Activated CD8-positive, alpha-beta memory T cell treated with anti-CD3 and anti-CD28 coated beads, Interleukin-2, amount 50 U/mL, for 48 hours (primary cell): Measurements from ENCODE around the gene GSTO2.

Experiments
- DNase-seq: peaks from one replicate; pipeline ENCODE4 v3.0.0-alpha.2; 2020

GSTO2 gene

GRCh38 chr10:104327745-104328645 lies 59.0 kb downstream of the GSTO2 start:
- no peak for DNase-seq

GRCh38 chr10:104328646-104328895 lies 59.6 kb downstream of the GSTO2 start:
- DNase-seq: no peak

- DNase-seq: peak; percentile 83
These were observed 60.1 kb downstream of the GSTO2 start for GRCh38 chr10:104328896-104329710.

DNA sequence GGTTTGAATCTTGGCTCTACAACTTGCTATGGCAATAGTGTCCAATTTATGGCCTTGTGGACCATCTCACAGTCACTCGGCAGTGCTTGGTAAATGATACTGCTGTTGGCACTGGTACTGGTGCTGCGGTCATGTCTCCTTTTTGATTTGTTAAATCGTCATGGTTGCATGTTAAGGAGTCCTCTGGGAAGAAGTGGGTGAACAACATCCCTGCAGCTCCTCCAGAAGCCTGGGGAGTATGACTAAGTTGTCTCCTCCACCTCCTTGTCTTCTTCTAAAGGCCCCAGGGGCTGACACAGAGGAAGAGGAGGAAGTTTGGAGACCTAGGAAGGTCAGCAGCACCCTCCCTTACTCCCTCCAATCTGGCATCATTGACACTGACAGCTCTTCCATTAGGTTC lies 60.8 kb downstream of the GSTO2 start:
- no peak for DNase-seq

- no peak for DNase-seq
These were observed 61.5 kb downstream of the GSTO2 start for GRCh38 chr10:104330168-104331110.

GRCh38 chr10:104331208-104331838 lies 62.3 kb downstream of the GSTO2 start:
- DNase-seq: peak; percentile 34

DNA sequence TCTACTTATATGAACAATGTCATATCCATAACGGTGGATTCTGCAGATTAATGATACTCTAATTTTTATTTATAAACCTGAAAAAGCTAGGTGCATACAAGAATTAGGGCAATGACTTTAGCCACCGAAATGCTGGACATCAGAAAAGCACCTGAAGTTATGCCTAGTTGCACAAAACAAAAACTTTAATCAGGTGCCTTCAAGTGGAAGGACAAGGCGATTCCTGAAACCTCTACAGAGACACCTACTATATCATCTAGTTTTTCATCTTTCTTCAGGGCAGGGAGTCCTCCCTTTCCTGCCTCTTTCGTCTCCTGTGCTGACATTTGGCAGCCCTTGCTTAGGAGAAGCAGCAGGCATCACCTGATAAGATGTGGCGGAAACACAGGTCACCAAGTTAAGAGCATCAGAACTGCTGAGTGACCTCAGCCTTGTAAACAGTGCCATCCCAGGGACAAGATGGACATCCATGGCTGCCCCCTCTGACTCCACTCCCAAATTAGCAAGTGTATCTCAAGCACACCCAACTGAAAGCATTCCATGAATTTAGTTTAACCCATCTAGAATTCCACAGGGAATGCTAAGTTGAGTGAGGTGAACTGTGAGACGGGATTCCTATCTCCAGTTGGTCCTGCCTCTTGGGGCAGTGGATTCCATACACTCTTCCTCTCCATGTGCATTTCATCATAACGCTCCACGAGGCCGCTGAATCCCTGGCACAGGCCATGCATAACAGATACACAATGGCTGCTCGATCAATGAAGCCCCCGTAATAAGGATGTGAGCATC lies 63.5 kb downstream of the GSTO2 start:
- peak; percentile 36 for DNase-seq

DNA sequence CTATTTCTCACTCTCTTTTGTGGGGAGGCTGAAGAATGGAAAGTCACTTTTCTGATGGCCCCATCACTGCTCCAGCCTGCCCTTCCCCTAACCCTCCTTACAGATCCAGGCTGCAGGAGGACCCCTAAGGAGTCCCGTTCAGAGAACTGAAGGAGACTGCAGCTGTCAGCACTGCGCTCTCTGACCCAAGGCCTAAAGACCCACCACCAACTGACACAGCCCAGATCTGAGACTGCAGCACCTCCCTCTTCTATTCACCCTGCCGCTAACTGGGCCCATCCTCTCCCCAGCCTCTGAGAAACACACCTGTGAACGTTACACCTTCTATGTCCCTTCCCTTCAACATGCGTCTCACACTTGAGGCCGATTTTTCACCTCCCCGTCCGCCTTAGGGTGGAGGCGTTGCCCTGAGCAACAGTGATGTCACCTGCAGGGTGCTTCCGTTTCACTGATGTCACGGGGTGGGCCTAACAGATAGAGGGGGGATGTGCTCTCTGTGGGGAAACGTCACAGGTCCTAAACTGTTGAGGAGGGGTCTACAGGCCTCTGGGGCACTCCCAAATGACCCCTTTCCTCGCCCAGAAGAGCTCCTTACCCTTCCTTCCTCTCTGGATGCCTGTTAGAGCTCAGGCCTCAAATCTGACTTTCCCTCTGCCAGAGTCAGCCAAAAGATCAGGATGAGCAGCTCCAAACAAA lies 64.2 kb downstream of the GSTO2 start:
- DNase-seq: peak; percentile 71

GRCh38 chr10:104333728-104334373 lies 64.9 kb downstream of the GSTO2 start:
- DNase-seq: peak; percentile 46

- peak; percentile 42 for DNase-seq
These were observed 65.6 kb downstream of the GSTO2 start for GRCh38 chr10:104334561-104334960.

GRCh38 chr10:104334965-104335650 lies 66.1 kb downstream of the GSTO2 start:
- DNase-seq: peak; percentile 44

- DNase-seq: no peak
These were observed 68.0 kb downstream of the GSTO2 start for GRCh38 chr10:104336821-104337467.

DNA sequence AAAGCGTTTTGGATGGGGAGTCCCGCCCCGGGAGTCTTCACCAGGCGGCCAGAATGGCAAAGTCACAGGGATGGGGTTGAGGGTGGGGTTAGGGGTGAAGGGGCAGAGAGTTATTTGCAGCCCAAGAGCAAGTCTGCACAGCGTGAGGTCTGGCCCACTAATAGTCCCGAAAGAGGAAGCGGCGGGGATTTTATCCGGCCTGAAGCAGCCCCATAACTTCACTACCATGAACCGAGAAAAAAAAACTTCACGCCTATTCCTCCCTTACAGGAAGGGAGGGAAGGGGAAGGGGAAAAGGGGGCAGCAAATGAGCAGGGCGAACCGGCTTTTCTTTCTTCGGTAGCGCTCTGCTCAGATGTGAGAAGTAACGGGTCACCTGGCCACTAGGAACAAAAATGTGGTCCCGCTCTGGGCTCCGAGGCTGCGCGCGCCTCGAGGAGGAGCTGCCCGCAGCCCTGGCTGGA lies 68.6 kb downstream of the GSTO2 start:
- no peak for DNase-seq

GRCh38 chr10:104337985-104338735 lies 69.2 kb downstream of the GSTO2 start, which contains the start of gene ITPRIP:
Gene ITPRIP (minus strand): TSS chr10:104338465. CDS start chr10:104316051, 22,414 bp downstream.
- DNase-seq: peak; percentile 85

DNA sequence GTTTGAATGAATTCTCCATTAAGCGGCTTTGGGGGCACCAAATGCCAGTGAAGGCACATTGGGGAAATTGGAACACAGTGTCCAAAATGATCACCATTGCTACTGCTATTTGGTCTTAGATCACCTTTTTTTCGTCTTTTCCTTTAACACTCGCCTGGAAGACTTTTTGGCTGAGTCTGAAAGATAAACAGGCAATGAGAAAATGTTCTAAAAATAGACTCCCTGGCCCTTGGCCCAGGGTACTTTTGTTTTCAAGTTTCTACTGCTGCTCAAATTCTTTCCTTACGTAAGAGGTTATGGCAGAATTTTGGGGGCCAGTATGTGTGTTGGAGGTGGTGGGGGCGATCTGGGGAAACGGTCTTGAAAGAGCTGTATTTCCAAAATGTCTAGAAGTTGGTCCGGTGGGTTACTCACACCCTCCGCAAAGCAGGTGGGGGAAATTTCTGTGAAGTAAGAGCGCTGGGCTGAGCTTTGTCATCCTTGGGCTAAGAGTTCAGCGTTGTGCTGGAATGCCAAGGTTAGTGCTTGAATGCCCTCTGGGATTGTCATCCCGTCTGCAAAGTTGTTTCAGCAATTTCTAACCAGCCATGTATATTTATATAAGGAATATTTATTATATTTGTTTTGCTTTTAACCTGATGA lies 70.6 kb downstream of the GSTO2 start:
- DNase-seq: no peak

DNA sequence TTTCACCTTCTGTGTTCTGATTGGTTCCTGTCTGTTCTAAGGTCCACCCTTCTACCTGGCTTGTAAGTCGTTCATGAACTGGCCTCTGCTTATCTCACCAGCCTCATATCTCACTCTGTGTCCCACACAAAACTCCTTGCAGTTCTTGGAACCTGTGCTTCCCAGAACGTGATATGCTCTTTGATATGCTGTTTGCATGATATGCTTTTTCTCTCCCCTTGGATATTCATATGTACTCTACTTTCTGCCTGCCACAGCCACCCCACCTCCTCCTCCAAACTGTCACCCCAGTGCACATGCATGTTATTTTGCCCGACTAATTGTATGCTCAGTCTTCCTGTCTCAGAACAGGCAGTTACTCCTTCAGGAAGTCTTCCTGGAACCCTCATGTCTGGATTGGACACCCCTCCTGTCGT lies 71.1 kb downstream of the GSTO2 start:
- no peak for DNase-seq

GRCh38 chr10:104340641-104341040 lies 71.7 kb downstream of the GSTO2 start:
- DNase-seq: no peak

GRCh38 chr10:104342941-104343411 lies 74.0 kb downstream of the GSTO2 start:
- DNase-seq: no peak
